ENCODE measurements around the gene SLC4A2.

SLC4A2 gene

DNA sequence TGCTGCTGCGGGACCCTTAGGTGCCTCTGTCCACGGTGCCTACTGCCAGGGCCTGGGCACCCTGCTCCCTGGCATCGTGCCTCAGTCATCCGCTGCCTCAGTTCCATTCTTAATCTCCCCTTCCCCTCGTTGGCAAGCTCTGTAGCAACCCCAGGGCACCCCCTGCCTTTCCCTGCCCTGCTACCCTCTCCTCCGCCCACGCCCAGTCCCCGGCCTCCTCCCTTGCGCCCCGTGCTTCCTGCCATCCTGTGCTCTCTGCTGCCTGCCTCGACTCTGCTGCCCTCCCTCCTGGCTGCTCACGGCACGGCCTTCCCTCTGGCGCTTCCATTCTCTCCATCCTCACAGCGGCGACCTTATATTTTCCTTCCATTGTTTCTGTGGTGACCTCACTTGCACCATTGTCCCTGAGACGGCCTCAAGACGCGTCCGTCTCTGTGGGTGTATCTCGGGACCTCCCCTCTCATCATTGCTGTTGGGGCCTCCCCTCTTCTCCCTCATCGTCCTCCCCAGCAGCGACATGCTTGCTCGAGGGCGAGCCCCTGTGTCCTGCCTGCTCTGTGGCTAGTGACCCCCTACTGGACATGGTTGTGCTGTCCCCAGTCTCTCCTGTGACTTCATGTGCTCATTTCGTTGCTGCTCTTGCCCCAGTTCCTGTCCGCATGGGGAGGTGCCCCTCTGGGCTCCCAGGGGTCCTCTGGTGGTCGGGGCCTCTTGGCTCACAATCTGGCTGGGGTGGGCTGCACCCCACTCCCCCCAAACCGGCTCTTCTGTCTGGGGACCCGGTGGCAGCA, 62.2 kb downstream of the SLC4A2 start:
- TF ChIP-seq CTCF (IDR thresholded peaks at IDR 0.05; ENCODE audit: low read depth, low read length, missing control alignments), result no peak
- H3K4me3 ChIP-seq (ENCODE audit: low read depth, low read length), result no peak overlapping the region
- DNase-seq (ENCODE audit: low read depth), result no peak
- in situ Hi-C loops (cut with HindIII; ENCODE audit: low sequenced_read_pairs), result no loop called here

GRCh38 chr7:151122276-151122675, 62.9 kb downstream of the SLC4A2 start:
- in situ Hi-C loops (cut with HindIII; ENCODE audit: low sequenced_read_pairs), result no loop called here
- DNase-seq (ENCODE audit: low read depth), result no peak
- peak; percentile 31 for TF ChIP-seq CTCF (IDR thresholded peaks at IDR 0.05; ENCODE audit: low read depth, low read length, missing control alignments)
- no peak overlapping the region for H3K4me3 ChIP-seq (ENCODE audit: low read depth, low read length)

DNA sequence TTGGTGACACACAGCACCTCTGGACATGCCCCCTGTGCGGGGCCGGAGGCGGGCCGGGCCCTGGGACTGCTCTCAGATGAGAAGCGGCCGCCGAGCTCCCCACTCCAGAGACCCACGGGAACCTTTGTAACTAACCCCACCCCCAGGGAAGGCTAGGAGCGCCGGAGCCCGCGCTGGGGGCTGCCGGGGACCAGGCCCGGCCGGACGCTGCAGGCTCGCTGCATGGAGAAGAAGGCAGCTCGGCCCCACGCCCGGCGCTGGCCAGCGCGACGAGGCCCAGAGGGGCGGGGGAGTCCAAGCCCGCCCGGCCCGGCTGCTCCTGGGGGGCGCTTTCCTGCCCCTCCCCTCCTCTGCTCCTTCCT, 63.4 kb downstream of the SLC4A2 start:
- H3K4me3 ChIP-seq (ENCODE audit: low read depth, low read length), result no peak overlapping the region
- TF ChIP-seq CTCF (IDR thresholded peaks at IDR 0.05; ENCODE audit: low read depth, low read length, missing control alignments), result no peak
- DNase-seq (ENCODE audit: low read depth), result no peak
- in situ Hi-C loops (cut with HindIII; ENCODE audit: low sequenced_read_pairs), result no loop called here

- no peak for TF ChIP-seq CTCF (IDR thresholded peaks at IDR 0.05; ENCODE audit: low read depth, low read length, missing control alignments)
- H3K4me3 ChIP-seq (ENCODE audit: low read depth, low read length), result no peak overlapping the region
- in situ Hi-C loops (cut with HindIII; ENCODE audit: low sequenced_read_pairs), result no loop called here
- no peak for DNase-seq (ENCODE audit: low read depth)
Observed at GRCh38 chr7:151123158-151123821, 63.9 kb downstream of the SLC4A2 start.

DNA sequence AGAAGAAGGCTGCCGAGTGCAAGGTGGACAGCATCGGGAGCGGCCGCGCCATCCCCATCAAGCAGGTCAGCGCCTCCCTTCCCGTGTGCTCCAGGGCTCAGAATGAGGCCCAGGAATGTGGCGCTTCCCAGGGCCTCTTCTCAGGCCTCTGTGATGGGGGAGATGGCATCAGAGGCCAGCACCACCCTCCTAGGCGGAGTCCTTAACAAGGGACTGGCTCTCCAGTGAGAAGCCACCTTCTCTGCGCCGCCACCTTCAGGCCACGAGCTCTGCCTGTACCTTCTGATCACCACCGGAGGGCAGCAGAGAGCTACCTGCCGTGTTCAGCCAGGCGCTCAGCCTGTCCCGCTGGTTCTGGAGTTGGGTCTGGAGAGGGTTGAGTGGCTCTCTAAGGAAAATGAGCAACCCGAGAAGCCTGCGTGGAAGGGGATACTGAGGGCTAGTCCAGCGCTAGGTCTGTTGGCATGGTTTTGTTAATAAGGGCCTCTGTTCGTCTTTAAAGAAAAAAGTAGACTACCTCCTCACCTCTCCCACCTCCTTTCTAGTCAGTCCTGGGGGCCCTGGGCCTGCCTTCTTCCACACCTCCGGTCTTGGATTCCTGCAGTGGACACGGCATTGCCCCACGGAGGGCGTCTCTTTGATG, 64.6 kb downstream of the SLC4A2 start:
- H3K4me3 ChIP-seq (ENCODE audit: low read depth, low read length), result no peak overlapping the region
- peak; percentile 50 for DNase-seq (ENCODE audit: low read depth)
- TF ChIP-seq CTCF (IDR thresholded peaks at IDR 0.05; ENCODE audit: low read depth, low read length, missing control alignments), result peak; percentile 99
- in situ Hi-C loops (cut with HindIII; ENCODE audit: low sequenced_read_pairs), result no loop called here

DNA sequence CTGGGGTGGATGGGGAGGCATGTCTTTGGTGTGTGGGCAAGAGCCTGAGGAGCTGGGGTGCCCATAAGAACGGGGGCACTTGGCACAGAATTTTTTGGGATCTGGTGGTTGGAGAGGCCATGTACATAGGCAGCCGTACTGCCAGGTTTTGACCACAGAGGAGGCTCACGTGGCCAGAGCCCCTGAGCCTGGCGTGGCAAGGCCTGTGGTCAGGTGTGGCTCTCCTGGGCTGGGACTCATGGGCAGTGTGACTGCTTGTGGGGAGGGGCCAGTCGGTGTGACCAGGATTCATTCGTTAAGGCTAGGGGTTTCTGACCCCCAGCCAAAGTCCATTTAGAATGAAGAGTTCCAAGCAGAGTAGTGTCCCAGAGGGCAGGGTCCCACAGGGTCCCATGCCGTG, 65.1 kb downstream of the SLC4A2 start:
- DNase-seq (ENCODE audit: low read depth), result no peak
- no peak for TF ChIP-seq CTCF (IDR thresholded peaks at IDR 0.05; ENCODE audit: low read depth, low read length, missing control alignments)
- in situ Hi-C loops (cut with HindIII; ENCODE audit: low sequenced_read_pairs), result no loop called here
- H3K4me3 ChIP-seq (ENCODE audit: low read depth, low read length), result no peak overlapping the region
